A673 (cell line): ENCODE data around the gene SLC35C1.

Source experiments
- EZH2 ChIP-seq: fragments of 200-600 bp; sonication (generic); IDR thresholded peaks from 2 replicates; pipeline ENCODE4 v1.6.1; 2017; ENCODE audit warnings: borderline replicate concordance, low read depth, mild to moderate bottlenecking, mixed read lengths, antibody characterized with exemption, low read length; ENCODE audit not compliant: poor library complexity, severe bottlenecking
- TF ChIP-seq, protein P1 (sequence below): fragments of 300-800, 200-600 bp; sonication (generic); conservative IDR thresholded peaks from 2 replicates; pipeline ENCODE4 v1.5.1; 2017; ENCODE audit warnings: low read depth, mild to moderate bottlenecking, antibody characterized with exemption, low read length, moderate library complexity, mixed read lengths

DNA sequence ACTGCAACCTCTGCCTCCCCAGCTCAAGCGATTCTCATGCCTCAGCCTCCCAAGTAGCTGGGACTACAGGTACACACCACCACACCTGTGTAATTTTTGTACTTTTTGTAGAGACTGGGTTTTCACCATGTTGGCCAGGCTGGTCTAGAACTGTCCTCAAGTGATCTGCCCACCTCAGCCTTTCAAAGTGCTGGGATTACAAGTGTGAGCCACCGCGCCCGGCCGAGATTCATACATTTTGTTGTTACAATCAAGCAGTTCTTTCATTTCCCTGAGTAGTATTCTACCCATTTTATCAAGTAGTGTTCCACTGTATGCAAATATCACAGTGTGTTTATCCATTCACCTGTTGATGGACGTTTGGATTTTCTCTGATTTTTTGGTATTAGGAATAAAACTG lies 26.6 kb upstream of the SLC35C1 start:
- TF ChIP-seq, protein P1, sequence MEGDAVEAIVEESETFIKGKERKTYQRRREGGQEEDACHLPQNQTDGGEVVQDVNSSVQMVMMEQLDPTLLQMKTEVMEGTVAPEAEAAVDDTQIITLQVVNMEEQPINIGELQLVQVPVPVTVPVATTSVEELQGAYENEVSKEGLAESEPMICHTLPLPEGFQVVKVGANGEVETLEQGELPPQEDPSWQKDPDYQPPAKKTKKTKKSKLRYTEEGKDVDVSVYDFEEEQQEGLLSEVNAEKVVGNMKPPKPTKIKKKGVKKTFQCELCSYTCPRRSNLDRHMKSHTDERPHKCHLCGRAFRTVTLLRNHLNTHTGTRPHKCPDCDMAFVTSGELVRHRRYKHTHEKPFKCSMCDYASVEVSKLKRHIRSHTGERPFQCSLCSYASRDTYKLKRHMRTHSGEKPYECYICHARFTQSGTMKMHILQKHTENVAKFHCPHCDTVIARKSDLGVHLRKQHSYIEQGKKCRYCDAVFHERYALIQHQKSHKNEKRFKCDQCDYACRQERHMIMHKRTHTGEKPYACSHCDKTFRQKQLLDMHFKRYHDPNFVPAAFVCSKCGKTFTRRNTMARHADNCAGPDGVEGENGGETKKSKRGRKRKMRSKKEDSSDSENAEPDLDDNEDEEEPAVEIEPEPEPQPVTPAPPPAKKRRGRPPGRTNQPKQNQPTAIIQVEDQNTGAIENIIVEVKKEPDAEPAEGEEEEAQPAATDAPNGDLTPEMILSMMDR: no peak
- no peak for TF ChIP-seq EZH2
